Measurements from ENCODE around the gene LMNTD1. TPM values are rescaled to one million over a fixed set of nuclear protein-coding genes. Genes with fewer than 3 reads are reported as not detected.
"Not testable (repeated sequence)": the region's sequence is repeated elsewhere in the genome, so short reads cannot be mapped to it uniquely, and the experiment has no call there.

The LMNTD1 gene
- total RNA-seq, 1 experiment from 2014 or later, result not detected

- Histone ChIP-seq H2AFZ (ENCODE audit: low read length) (no peak overlapping the region), H3K4me2 (ENCODE audit: low read depth, low read length, poor library complexity, severe bottlenecking) (no peak overlapping the region), H3K27ac (ENCODE audit: low read length) (no peak overlapping the region), H3K36me3 (ENCODE audit: insufficient read depth, low read length) (no peaks in the 10 kb centered on the region), H3K9me2 (replicated peaks; ENCODE audit: insufficient read depth, low read length) (no peaks in the 10 kb centered on the region), H3K4me1 (ENCODE audit: low read length) (no peaks in the 10 kb centered on the region), H3K9ac (ENCODE audit: low read length) (no peak overlapping the region), H3K27me3 (ENCODE audit: low read length) (no peaks in the 10 kb centered on the region), H3K9me3 (ENCODE audit: low read length) (no peaks in the 10 kb centered on the region), H3K79me2 (ENCODE audit: low read length) (no peaks in the 10 kb centered on the region), H3K4me3 (ENCODE audit: low read length) (no peak overlapping the region), H4K20me1 (ENCODE audit: insufficient read depth, low read depth, low read length) (no peaks in the 10 kb centered on the region)
- no peak for DNase-seq
Measured at GRCh38 chr12:25495331-25496097, 57.6 kb downstream of the LMNTD1 start.

GRCh38 chr12:25494926-25495325 lies 58.2 kb downstream of the LMNTD1 start:
- Histone ChIP-seq H2AFZ (ENCODE audit: low read length) (no peak overlapping the region), H3K27ac (ENCODE audit: low read length) (no peak overlapping the region), H3K79me2 (ENCODE audit: low read length) (no peaks in the 10 kb centered on the region), H3K36me3 (ENCODE audit: insufficient read depth, low read length) (no peaks in the 10 kb centered on the region), H4K20me1 (ENCODE audit: insufficient read depth, low read depth, low read length) (no peaks in the 10 kb centered on the region), H3K9me2 (replicated peaks; ENCODE audit: insufficient read depth, low read length) (no peaks in the 10 kb centered on the region), H3K4me2 (ENCODE audit: low read depth, low read length, poor library complexity, severe bottlenecking) (no peak overlapping the region), H3K4me1 (ENCODE audit: low read length) (no peaks in the 10 kb centered on the region), H3K9ac (ENCODE audit: low read length) (no peak overlapping the region), H3K9me3 (ENCODE audit: low read length) (no peaks in the 10 kb centered on the region), H3K27me3 (ENCODE audit: low read length) (no peaks in the 10 kb centered on the region), H3K4me3 (ENCODE audit: low read length) (no peak overlapping the region)
- no peak for DNase-seq

DNA sequence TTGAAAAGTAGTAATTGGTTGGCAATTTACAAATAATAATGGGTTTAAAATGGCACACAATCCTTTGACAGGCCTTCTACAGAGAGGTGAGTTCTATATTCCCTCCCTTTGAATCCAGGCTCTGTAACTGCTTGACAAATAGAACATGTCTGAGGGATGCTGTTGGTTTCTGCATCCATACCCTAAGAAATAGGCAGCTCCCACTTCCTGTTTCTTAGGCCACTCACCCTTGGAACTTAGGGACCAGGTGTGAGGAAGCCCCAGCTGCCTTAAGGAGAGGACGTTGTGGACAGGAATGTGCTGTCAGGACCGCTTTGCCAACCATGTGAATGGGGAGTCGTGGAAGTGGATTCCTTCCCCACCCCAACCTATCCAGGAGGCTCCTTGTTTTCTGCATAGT lies 59.4 kb downstream of the LMNTD1 start:
- H3K9ac ChIP-seq (ENCODE audit: low read length), result no peak overlapping the region
- H3K9me2 ChIP-seq (replicated peaks; ENCODE audit: insufficient read depth, low read length), result no peaks in the 10 kb centered on the region
- DNase-seq, result no peak
- no peaks in the 10 kb centered on the region for H3K27me3 ChIP-seq (ENCODE audit: low read length)
- H3K36me3 ChIP-seq (ENCODE audit: insufficient read depth, low read length), result no peaks in the 10 kb centered on the region
- no peak overlapping the region for H2AFZ ChIP-seq (ENCODE audit: low read length)
- H3K9me3 ChIP-seq (ENCODE audit: low read length), result no peaks in the 10 kb centered on the region
- H3K4me1 ChIP-seq (ENCODE audit: low read length), result no peaks in the 10 kb centered on the region
- H4K20me1 ChIP-seq (ENCODE audit: insufficient read depth, low read depth, low read length), result no peaks in the 10 kb centered on the region
- no peaks in the 10 kb centered on the region for H3K79me2 ChIP-seq (ENCODE audit: low read length)
- no peak overlapping the region for H3K27ac ChIP-seq (ENCODE audit: low read length)
- no peak overlapping the region for H3K4me3 ChIP-seq (ENCODE audit: low read length)
- H3K4me2 ChIP-seq (ENCODE audit: low read depth, low read length, poor library complexity, severe bottlenecking), result no peak overlapping the region

- peak; percentile 27 for DNase-seq
- no peak overlapping the region for H3K27ac ChIP-seq (ENCODE audit: low read length)
- no peaks in the 10 kb centered on the region for H3K9me3 ChIP-seq (ENCODE audit: low read length)
- no peaks in the 10 kb centered on the region for H3K79me2 ChIP-seq (ENCODE audit: low read length)
- H3K4me2 ChIP-seq (ENCODE audit: low read depth, low read length, poor library complexity, severe bottlenecking), result no peak overlapping the region
- H3K27me3 ChIP-seq (ENCODE audit: low read length), result no peaks in the 10 kb centered on the region
- H3K4me3 ChIP-seq (ENCODE audit: low read length), result no peak overlapping the region
- H3K4me1 ChIP-seq (ENCODE audit: low read length), result no peaks in the 10 kb centered on the region
- H3K9me2 ChIP-seq (replicated peaks; ENCODE audit: insufficient read depth, low read length), result no peaks in the 10 kb centered on the region
- no peaks in the 10 kb centered on the region for H3K36me3 ChIP-seq (ENCODE audit: insufficient read depth, low read length)
- H2AFZ ChIP-seq (ENCODE audit: low read length), result no peak overlapping the region
- no peak overlapping the region for H3K9ac ChIP-seq (ENCODE audit: low read length)
- no peaks in the 10 kb centered on the region for H4K20me1 ChIP-seq (ENCODE audit: insufficient read depth, low read depth, low read length)
Measured at GRCh38 chr12:25491396-25492325, 61.4 kb downstream of the LMNTD1 start.

- not testable (repeated sequence) for H3K27me3 ChIP-seq (ENCODE audit: low read length); H3K4me2 ChIP-seq (ENCODE audit: low read depth, low read length, poor library complexity, severe bottlenecking); H3K4me1 ChIP-seq (ENCODE audit: low read length); H3K9me3 ChIP-seq (ENCODE audit: low read length); H3K9me2 ChIP-seq (replicated peaks; ENCODE audit: insufficient read depth, low read length); H3K27ac ChIP-seq (ENCODE audit: low read length); H4K20me1 ChIP-seq (ENCODE audit: insufficient read depth, low read depth, low read length); H3K36me3 ChIP-seq (ENCODE audit: insufficient read depth, low read length); H2AFZ ChIP-seq (ENCODE audit: low read length); DNase-seq; H3K4me3 ChIP-seq (ENCODE audit: low read length); H3K79me2 ChIP-seq (ENCODE audit: low read length); H3K9ac ChIP-seq (ENCODE audit: low read length)
Measured at GRCh38 chr12:25488956-25489870, 63.9 kb downstream of the LMNTD1 start.

DNA sequence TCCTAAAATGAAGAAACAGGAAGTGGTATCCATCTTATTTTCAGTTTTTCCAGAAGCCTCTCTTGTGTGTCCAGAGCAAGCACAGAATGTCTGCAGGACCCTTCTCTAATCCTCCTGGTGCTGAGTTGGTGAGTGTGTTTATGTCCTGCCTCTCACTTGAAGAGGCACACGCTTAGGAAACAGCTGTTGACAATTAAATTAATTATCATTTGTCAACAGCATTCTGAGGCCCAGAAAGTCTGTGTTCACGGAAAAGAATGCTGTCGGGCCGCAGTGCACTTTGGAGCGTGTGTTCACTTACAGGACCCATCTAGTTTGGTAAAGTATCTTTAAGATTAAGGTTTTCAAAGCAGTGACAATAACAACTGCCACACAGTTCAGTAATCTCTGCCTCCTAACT lies 70.5 kb downstream of the LMNTD1 start:
- no peak overlapping the region for H3K9ac ChIP-seq (ENCODE audit: low read length)
- no peak overlapping the region for H3K4me2 ChIP-seq (ENCODE audit: low read depth, low read length, poor library complexity, severe bottlenecking)
- H3K27me3 ChIP-seq (ENCODE audit: low read length), result no peaks in the 10 kb centered on the region
- no peaks in the 10 kb centered on the region for H3K9me3 ChIP-seq (ENCODE audit: low read length)
- H3K4me3 ChIP-seq (ENCODE audit: low read length), result no peak overlapping the region
- H3K36me3 ChIP-seq (ENCODE audit: insufficient read depth, low read length), result no peaks in the 10 kb centered on the region
- H3K4me1 ChIP-seq (ENCODE audit: low read length), result no peaks in the 10 kb centered on the region
- H4K20me1 ChIP-seq (ENCODE audit: insufficient read depth, low read depth, low read length), result no peaks in the 10 kb centered on the region
- H2AFZ ChIP-seq (ENCODE audit: low read length), result no peak overlapping the region
- no peaks in the 10 kb centered on the region for H3K9me2 ChIP-seq (replicated peaks; ENCODE audit: insufficient read depth, low read length)
- peak; percentile 14 for DNase-seq
- no peak overlapping the region for H3K27ac ChIP-seq (ENCODE audit: low read length)
- no peaks in the 10 kb centered on the region for H3K79me2 ChIP-seq (ENCODE audit: low read length)

DNA sequence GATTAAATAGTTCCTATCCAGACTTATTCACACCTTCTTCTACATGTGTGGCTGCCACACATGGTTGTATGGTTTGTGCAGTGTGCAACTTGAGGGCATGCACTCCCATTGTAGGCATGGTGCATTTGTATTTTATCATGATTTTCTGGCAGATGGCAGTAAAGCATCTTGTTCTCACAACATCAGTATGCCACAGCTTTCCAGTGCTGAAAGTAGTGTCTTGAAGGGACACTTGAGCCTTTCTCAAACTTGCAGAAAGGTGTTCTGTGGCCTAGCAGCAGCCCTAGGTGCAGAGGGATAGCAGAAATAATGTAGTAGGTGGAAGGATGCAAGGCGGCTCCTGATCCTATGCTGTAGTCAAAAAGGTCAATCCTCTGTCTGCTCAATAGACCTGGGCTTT lies 72.9 kb downstream of the LMNTD1 start:
- no peaks in the 10 kb centered on the region for H3K36me3 ChIP-seq (ENCODE audit: insufficient read depth, low read length)
- no peaks in the 10 kb centered on the region for H3K4me1 ChIP-seq (ENCODE audit: low read length)
- DNase-seq, result no peak
- no peaks in the 10 kb centered on the region for H3K27me3 ChIP-seq (ENCODE audit: low read length)
- no peaks in the 10 kb centered on the region for H4K20me1 ChIP-seq (ENCODE audit: insufficient read depth, low read depth, low read length)
- no peak overlapping the region for H3K4me2 ChIP-seq (ENCODE audit: low read depth, low read length, poor library complexity, severe bottlenecking)
- no peak overlapping the region for H3K4me3 ChIP-seq (ENCODE audit: low read length)
- H3K9ac ChIP-seq (ENCODE audit: low read length), result no peak overlapping the region
- no peak overlapping the region for H2AFZ ChIP-seq (ENCODE audit: low read length)
- no peaks in the 10 kb centered on the region for H3K79me2 ChIP-seq (ENCODE audit: low read length)
- no peaks in the 10 kb centered on the region for H3K9me2 ChIP-seq (replicated peaks; ENCODE audit: insufficient read depth, low read length)
- H3K9me3 ChIP-seq (ENCODE audit: low read length), result no peaks in the 10 kb centered on the region
- no peak overlapping the region for H3K27ac ChIP-seq (ENCODE audit: low read length)
